Ramos (cell line): Measurements from ENCODE around the gene ADRM1.

Experiments used
- in situ Hi-C: fragments of 300-500 bp; cut with MboI; formaldehyde crosslinking; loops from one replicate; pipeline ENCODE4 v1.14.3; 2022; ENCODE audit warnings: low sequenced_read_pairs; ENCODE audit not compliant: unreplicated experiment

The ADRM1 gene

DNA sequence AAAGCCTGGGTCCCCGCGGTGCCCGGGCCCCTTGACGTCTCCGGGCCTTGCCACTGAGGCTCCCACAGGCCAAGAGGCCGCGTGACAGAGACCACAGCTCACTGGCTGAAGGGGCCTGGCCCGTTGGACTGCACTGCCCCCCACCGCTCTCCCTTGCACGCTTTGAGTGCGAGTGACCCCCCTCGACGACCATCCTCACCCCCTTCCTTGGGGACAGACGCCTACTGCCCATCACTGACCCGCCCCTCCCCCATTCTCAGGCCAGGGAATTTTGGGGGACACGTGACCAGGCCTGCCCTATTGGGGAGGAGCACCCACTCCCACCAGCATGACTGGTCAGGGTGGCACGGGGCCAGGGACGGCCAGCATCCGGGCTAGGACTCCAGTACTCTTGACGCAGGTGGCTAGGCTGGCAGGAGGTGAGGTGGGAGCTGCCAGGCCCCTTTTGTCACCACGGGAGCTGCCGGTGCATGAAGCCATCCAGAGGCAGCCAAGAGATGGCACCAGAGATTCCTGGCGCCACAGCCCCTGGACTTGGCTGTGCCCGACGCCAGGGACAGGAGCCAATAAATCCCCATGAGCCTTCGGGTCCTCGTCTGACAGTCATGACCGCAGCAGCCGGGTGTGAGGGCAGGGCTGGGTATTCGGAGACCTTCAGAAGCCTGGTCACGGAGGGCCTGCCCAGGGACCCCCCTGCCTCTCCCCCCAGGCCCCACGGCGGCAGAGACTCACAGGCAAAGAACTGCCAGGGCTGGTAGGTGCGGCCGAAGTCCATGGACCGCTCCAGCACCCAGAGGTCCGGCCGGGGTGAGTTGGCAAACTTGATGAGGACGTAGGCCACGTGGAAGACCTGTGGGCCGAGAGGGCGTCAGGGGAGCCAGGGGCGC, 49.8 kb downstream of the ADRM1 start:
- in situ Hi-C loops, result no loop called here

DNA sequence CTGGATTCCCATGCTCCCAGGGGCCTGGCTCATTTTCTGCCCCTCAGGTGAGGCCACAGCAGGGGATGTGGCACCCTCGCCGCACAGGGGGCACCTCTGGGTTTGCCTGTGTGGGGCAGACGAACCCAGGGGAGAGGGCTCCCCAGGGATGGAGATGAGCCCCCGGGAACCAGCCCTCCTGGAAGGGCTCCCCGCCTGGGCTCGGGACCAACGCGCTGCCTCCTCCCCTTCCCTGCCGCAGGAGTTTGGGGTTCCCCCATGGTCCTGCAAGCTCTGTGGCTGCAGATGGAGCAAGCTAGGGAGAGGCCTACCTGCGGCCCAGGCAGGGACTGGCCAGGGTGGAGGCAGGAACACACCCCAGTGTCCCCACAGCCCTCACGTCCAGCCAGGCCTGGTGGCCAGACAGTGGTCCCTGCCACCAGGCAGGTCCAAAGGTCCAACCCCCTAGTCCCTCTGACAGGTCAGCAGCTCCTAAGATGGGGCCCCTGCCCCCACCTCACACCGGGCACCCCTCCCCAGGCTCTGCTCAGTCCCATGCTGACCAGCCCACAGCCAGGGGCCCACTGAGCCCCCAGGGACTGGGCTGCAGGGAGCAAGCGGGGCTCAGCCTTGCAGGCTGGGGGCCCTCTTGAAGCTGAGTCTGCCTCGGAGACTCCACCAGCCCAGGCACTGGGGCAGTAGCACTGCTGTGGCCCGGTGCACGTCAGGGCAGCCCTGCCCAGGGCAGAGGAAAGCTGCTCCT, 50.7 kb downstream of the ADRM1 start:
- in situ Hi-C loops, result no loop called here

- in situ Hi-C loops, result no loop called here
Observed at GRCh38 chr20:62354031-62354808, 51.4 kb downstream of the ADRM1 start.

- in situ Hi-C loops, result no loop called here
Observed at GRCh38 chr20:62354811-62355341, 52.1 kb downstream of the ADRM1 start.

DNA sequence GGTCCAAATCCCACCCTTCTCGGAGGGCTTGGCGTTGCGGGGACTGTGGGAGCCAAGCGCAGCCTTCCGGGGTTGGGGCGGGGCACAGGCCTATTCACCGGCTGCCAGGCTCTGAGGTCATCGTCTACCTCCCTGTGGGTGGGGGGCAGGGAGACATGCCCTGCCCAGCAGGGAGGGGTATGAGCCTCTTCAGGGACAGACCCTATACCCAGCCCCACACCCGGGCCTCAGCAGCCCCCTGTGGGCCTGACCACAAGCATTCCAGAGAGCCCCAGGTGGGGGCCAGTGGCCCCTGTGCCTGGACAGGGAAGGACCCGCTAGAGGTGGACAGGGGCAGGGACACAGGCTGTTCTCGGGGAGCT, 52.7 kb downstream of the ADRM1 start:
- in situ Hi-C loops, result no loop called here

DNA sequence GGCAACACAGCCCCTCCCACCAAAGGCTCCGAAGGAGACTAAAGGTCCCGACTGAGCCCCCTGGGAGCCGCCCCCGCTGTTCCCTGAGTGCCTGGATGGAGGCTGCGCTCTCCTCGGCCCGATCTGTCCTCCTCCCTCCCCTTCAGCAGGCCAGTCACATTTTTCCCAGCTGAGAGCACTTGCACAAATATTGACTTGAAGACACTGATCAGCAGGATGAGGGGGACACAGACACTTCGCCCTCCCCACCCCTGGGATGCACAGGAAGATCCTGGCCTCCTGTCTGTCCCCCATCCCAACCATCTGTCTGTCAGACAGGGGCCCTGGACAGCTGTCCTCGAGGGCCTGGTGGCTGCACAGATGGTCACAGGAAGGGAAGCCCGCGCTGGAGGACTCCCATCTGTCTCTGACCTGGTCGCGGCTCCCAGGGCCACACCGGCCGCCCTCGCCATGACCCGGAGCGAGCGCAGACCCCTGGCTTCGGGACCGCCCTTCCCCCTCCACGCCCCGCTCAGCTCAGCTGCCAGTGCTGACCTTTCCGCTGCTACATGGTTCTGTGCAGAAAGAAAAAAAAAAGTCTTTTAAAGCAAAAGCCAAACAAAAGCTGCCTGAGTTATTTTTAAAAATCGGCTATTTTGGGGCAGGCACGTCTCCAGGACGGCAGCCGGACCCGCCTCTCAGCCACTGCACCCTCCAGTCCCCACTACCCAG, 53.2 kb downstream of the ADRM1 start:
- in situ Hi-C loops, result no loop called here

DNA sequence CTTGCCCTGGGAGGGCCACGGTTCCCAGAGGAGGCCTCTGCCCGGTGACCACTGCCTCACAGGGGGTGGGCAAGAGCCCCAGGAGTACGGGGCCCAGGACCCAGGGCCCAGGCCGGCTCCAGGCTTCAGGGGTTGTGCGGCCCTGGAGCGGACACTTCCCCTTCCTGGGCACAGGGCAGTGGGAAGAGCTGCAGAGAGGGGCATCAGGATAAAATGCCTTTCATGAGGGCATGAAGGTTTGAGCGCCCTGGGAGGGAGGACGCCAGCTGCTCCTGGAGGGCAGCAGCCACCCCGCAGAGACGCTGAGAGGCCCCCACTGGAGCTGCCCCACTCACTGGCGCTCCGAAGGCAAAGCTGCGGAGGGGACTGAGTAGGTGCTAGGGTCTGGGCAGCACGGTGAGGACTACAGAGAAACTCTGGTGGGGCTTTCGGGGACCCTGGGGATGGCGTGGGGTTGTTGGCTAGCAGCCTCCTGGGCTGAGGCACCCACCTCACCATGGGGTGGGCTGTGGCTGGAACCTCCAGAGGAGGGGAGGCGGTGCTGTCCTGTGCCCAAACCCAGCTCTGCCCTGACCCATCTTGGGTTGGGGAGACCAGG, 53.9 kb downstream of the ADRM1 start:
- in situ Hi-C loops, result no loop called here

- in situ Hi-C loops, result no loop called here
Observed at GRCh38 chr20:62357187-62357667, 54.4 kb downstream of the ADRM1 start.

GRCh38 chr20:62357681-62358080, 54.9 kb downstream of the ADRM1 start:
- in situ Hi-C loops, result no loop called here
